ENCODE results near the gene NFATC2. TPM values are rescaled to one million over a fixed set of nuclear protein-coding genes. Genes with fewer than 3 reads are reported as not detected.

Gene NFATC2
- total RNA-seq, 2 experiments from 2014 or later = 58.9 to 62.3 TPM

- no peak for ATAC-seq (ENCODE audit: low read depth)
- Mint-ChIP-seq H3K27me3 (no peaks in the 10 kb centered on the region), H3K4me1 (peaks cover 11% of the 10 kb centered on the region), H3K4me3 (no peak overlapping the region), H3K36me3 (peaks cover 50% of the 10 kb centered on the region), H3K27ac (peak overlapping the region; percentile 43), H3K9me3 (no peaks in the 10 kb centered on the region)
- POLR2A ChIA-PET = no interaction called here
- no peak for DNase-seq
These were observed 81.8 kb downstream of the NFATC2 start for GRCh38 chr20:51460569-51461265.

- ATAC-seq (ENCODE audit: low read depth) (no peak), DNase-seq (no peak)
- Mint-ChIP-seq H3K4me1 (peaks cover 10% of the 10 kb centered on the region), H3K27ac (no peak overlapping the region), H3K27me3 (no peaks in the 10 kb centered on the region), H3K36me3 (peaks cover 48% of the 10 kb centered on the region), H3K4me3 (no peak overlapping the region), H3K9me3 (no peaks in the 10 kb centered on the region)
- POLR2A ChIA-PET = no interaction called here
These were observed 82.4 kb downstream of the NFATC2 start for GRCh38 chr20:51460163-51460562.

GRCh38 chr20:51458751-51459439 lies 83.6 kb downstream of the NFATC2 start:
- peaks cover 1% of the 10 kb centered on the region for H3K9me3 Mint-ChIP-seq
- no peaks in the 10 kb centered on the region for H3K27me3 Mint-ChIP-seq
- H3K4me1 Mint-ChIP-seq = peaks cover 11% of the 10 kb centered on the region
- DNase-seq = no peak
- H3K4me3 Mint-ChIP-seq = no peak overlapping the region
- no peak for ATAC-seq (ENCODE audit: low read depth)
- POLR2A ChIA-PET = interaction anchor here (0.6 kb wide), 1 partner anchor 49 kb away, joined by 3 read pairs; no protein-coding TSS in a partner anchor
- H3K36me3 Mint-ChIP-seq = peaks cover 54% of the 10 kb centered on the region
- H3K27ac Mint-ChIP-seq = peak overlapping the region; percentile 34

GRCh38 chr20:51457533-51457932 lies 85.0 kb downstream of the NFATC2 start:
- POLR2A ChIA-PET = interaction anchor here (0.7 to 1.2 kb wide), 2 partner anchors 24 to 82 kb away, joined by 3 read pairs; no protein-coding TSS in a partner anchor
- no peak for DNase-seq
- H3K4me3 Mint-ChIP-seq = no peak overlapping the region
- H3K4me1 Mint-ChIP-seq = peaks cover 13% of the 10 kb centered on the region
- peaks cover 63% of the 10 kb centered on the region for H3K36me3 Mint-ChIP-seq
- H3K27me3 Mint-ChIP-seq = no peaks in the 10 kb centered on the region
- no peak overlapping the region for H3K27ac Mint-ChIP-seq
- no peak for ATAC-seq (ENCODE audit: low read depth)
- peaks cover 1% of the 10 kb centered on the region for H3K9me3 Mint-ChIP-seq

- DNase-seq = no peak
- no peak overlapping the region for H3K27ac Mint-ChIP-seq
These were observed 85.7 kb downstream of the NFATC2 start for GRCh38 chr20:51456511-51457509.

GRCh38 chr20:51454250-51454865 lies 88.2 kb downstream of the NFATC2 start:
- H3K36me3 Mint-ChIP-seq = peaks cover 59% of the 10 kb centered on the region
- no peaks in the 10 kb centered on the region for H3K27me3 Mint-ChIP-seq

More at GRCh38 chr20:51456511-51457509, 85.7 kb downstream of the NFATC2 start:
- Mint-ChIP-seq H3K9me3 (peaks cover 1% of the 10 kb centered on the region), H3K4me3 (no peak overlapping the region), H3K27me3 (no peaks in the 10 kb centered on the region), H3K4me1 (peaks cover 17% of the 10 kb centered on the region), H3K36me3 (peaks cover 68% of the 10 kb centered on the region)
- POLR2A ChIA-PET = interaction anchor here (1.2 kb wide), 1 partner anchor 25 kb away, joined by 3 read pairs; no protein-coding TSS in a partner anchor
- ATAC-seq (ENCODE audit: low read depth) = no peak

GRCh38 chr20:51452734-51453365 lies 89.7 kb downstream of the NFATC2 start:
- POLR2A ChIA-PET = no interaction called here
- H3K27ac Mint-ChIP-seq = peak overlapping the region; percentile 18
- H3K4me3 Mint-ChIP-seq = no peak overlapping the region
- ATAC-seq (ENCODE audit: low read depth) = no peak
- H3K9me3 Mint-ChIP-seq = peaks cover 1% of the 10 kb centered on the region
- peaks cover 51% of the 10 kb centered on the region for H3K36me3 Mint-ChIP-seq
- no peak for DNase-seq
- peaks cover 12% of the 10 kb centered on the region for H3K4me1 Mint-ChIP-seq
- H3K27me3 Mint-ChIP-seq = no peaks in the 10 kb centered on the region

More at GRCh38 chr20:51454250-51454865, 88.2 kb downstream of the NFATC2 start:
- H3K4me3 Mint-ChIP-seq = no peak overlapping the region
- POLR2A ChIA-PET = no interaction called here
- DNase-seq (no peak), ATAC-seq (ENCODE audit: low read depth) (no peak)
- H3K4me1 Mint-ChIP-seq = peaks cover 17% of the 10 kb centered on the region
- H3K27ac Mint-ChIP-seq = no peak overlapping the region
- peaks cover 1% of the 10 kb centered on the region for H3K9me3 Mint-ChIP-seq

GRCh38 chr20:51452091-51452613 lies 90.4 kb downstream of the NFATC2 start:
- H3K27ac Mint-ChIP-seq = peak overlapping the region; percentile 18
- no peaks in the 10 kb centered on the region for H3K27me3 Mint-ChIP-seq
- ATAC-seq (ENCODE audit: low read depth) = no peak
- POLR2A ChIA-PET = no interaction called here
- peaks cover 1% of the 10 kb centered on the region for H3K9me3 Mint-ChIP-seq
- no peak overlapping the region for H3K4me3 Mint-ChIP-seq
- peaks cover 12% of the 10 kb centered on the region for H3K4me1 Mint-ChIP-seq
- peaks cover 51% of the 10 kb centered on the region for H3K36me3 Mint-ChIP-seq
- DNase-seq = no peak

- no peak for DNase-seq
- H3K36me3 Mint-ChIP-seq = peaks cover 50% of the 10 kb centered on the region
- H3K9me3 Mint-ChIP-seq = peaks cover 1% of the 10 kb centered on the region
- POLR2A ChIA-PET = no interaction called here
- H3K27ac Mint-ChIP-seq = no peak overlapping the region
- peaks cover 12% of the 10 kb centered on the region for H3K4me1 Mint-ChIP-seq
- H3K27me3 Mint-ChIP-seq = no peaks in the 10 kb centered on the region
- ATAC-seq (ENCODE audit: low read depth) = no peak
- H3K4me3 Mint-ChIP-seq = no peak overlapping the region
These were observed 91.0 kb downstream of the NFATC2 start for GRCh38 chr20:51451484-51451883.

- peaks cover 48% of the 10 kb centered on the region for H3K36me3 Mint-ChIP-seq
- DNase-seq (no peak), ATAC-seq (ENCODE audit: low read depth) (no peak)
- H3K9me3 Mint-ChIP-seq = peaks cover 1% of the 10 kb centered on the region
- H3K27ac Mint-ChIP-seq = no peak overlapping the region
- peaks cover 14% of the 10 kb centered on the region for H3K4me1 Mint-ChIP-seq
- no peaks in the 10 kb centered on the region for H3K27me3 Mint-ChIP-seq
- POLR2A ChIA-PET = no interaction called here
- H3K4me3 Mint-ChIP-seq = no peak overlapping the region
These were observed 91.5 kb downstream of the NFATC2 start for GRCh38 chr20:51450984-51451383.

GRCh38 chr20:51450221-51450712 lies 92.3 kb downstream of the NFATC2 start:
- POLR2A ChIA-PET = no interaction called here
- H3K9me3 Mint-ChIP-seq = peaks cover 1% of the 10 kb centered on the region
- H3K27ac Mint-ChIP-seq = no peak overlapping the region

More at GRCh38 chr20:51450221-51450712, 92.3 kb downstream of the NFATC2 start:
- Mint-ChIP-seq H3K4me3 (no peak overlapping the region), H3K4me1 (peaks cover 12% of the 10 kb centered on the region), H3K36me3 (peaks cover 44% of the 10 kb centered on the region), H3K27me3 (no peaks in the 10 kb centered on the region)
- no peak for DNase-seq
- no peak for ATAC-seq (ENCODE audit: low read depth)

Measured in activated naive CD8-positive, alpha-beta T cell treated with anti-CD3 and anti-CD28 coated beads, Interleukin-2, amount 10 ng/mL, durations not matched to agents 7 days and 5 days (primary cell).